GM21390 (cell line): ENCODE results near the gene SBK3.
"Not testable (repeated sequence)": the region's sequence is repeated elsewhere in the genome, so short reads cannot be mapped to it uniquely, and the experiment has no call there.

Source experiments
- ATAC-seq: cut with Tn5 transposase; IDR thresholded peaks from one replicate; pipeline ENCODE4 v1.9.1; 2021; ENCODE audit not compliant: unreplicated experiment

The SBK3 gene

GRCh38 chr19:55541091-55541490, 4.3 kb downstream of the SBK3 start:
- ATAC-seq: no peak

GRCh38 chr19:55540619-55541018, 4.7 kb downstream of the SBK3 start:
- ATAC-seq: no peak

GRCh38 chr19:55539090-55539984, 6.0 kb downstream of the SBK3 start:
- ATAC-seq: no peak

GRCh38 chr19:55538132-55538531, 7.2 kb downstream of the SBK3 start:
- no peak for ATAC-seq

- ATAC-seq: no peak
Observed at GRCh38 chr19:55537741-55538111, 7.6 kb downstream of the SBK3 start.

- no peak for ATAC-seq
Observed at GRCh38 chr19:55536951-55537740, 8.2 kb downstream of the SBK3 start, which contains the start of gene SBK2. Gene SBK2, minus strand, starts transcription at chr19:55537133. Its CDS starts 839 bp downstream, at chr19:55536294.

GRCh38 chr19:55536366-55536765, 9.0 kb downstream of the SBK3 start:
- ATAC-seq: no peak

GRCh38 chr19:55535965-55536350, 9.4 kb downstream of the SBK3 start:
- no peak for ATAC-seq

GRCh38 chr19:55535173-55535964, 10.0 kb downstream of the SBK3 start:
- no peak for ATAC-seq

GRCh38 chr19:55534280-55534679, 11.1 kb downstream of the SBK3 start:
- not testable (repeated sequence) for ATAC-seq

- no peak for ATAC-seq
Observed at GRCh38 chr19:55530996-55531395, 14.3 kb downstream of the SBK3 start.

GRCh38 chr19:55529636-55530234, 15.6 kb downstream of the SBK3 start:
- ATAC-seq: no peak

- ATAC-seq: no peak
Observed at GRCh38 chr19:55528030-55528803, 17.1 kb downstream of the SBK3 start.

- ATAC-seq: no peak
Observed at GRCh38 chr19:55527197-55528029, 17.9 kb downstream of the SBK3 start.

- ATAC-seq: no peak
Observed at GRCh38 chr19:55526216-55527196, 18.8 kb downstream of the SBK3 start.

- no peak for ATAC-seq
Observed at GRCh38 chr19:55525289-55526101, 19.8 kb downstream of the SBK3 start.

- ATAC-seq: no peak
Observed at GRCh38 chr19:55520691-55521292, 24.6 kb downstream of the SBK3 start.
